Trophoblast cell (in vitro differentiated cells and primary cell): ENCODE data around the gene VHLL.

Source experiments
- DNase-seq, 2 donors: peaks; one replicate each; pipeline ENCODE4 v3.0.0-alpha.2; 2016
- H2AFZ ChIP-seq: 2 replicates; pipeline ENCODE4 v1.6.1; 2013; ENCODE audit warnings: low read length, moderate library complexity, mild to moderate bottlenecking; ENCODE audit not compliant: insufficient read depth, poor library complexity
- H2AK5ac ChIP-seq: 2 replicates; pipeline ENCODE4 v1.6.1; 2013; ENCODE audit warnings: mild to moderate bottlenecking, low read length
- H2BK120ac ChIP-seq: 2 replicates; pipeline ENCODE4 v1.6.1; 2013; ENCODE audit warnings: low read length, mild to moderate bottlenecking, moderate library complexity; ENCODE audit not compliant: insufficient read depth, poor library complexity
- H2BK12ac ChIP-seq: 2 replicates; pipeline ENCODE4 v1.6.1; 2013; ENCODE audit warnings: mild to moderate bottlenecking, low read length, moderate library complexity
- H2BK5ac ChIP-seq: 2 replicates; pipeline ENCODE4 v1.6.1; 2013; ENCODE audit warnings: low read length, low read depth, moderate library complexity, mild to moderate bottlenecking; ENCODE audit not compliant: poor library complexity
- H3K14ac ChIP-seq: 2 replicates; pipeline ENCODE4 v1.6.1; 2013; ENCODE audit warnings: mild to moderate bottlenecking, low read length
- H3K18ac ChIP-seq: 2 replicates; pipeline ENCODE4 v1.6.1; 2013; ENCODE audit warnings: mild to moderate bottlenecking, low read length
- H3K23ac ChIP-seq: 2 replicates; pipeline ENCODE4 v1.6.1; 2013; ENCODE audit warnings: low read length
- H3K27ac ChIP-seq: 2 replicates; pipeline ENCODE4 v1.5.1; 2013; ENCODE audit warnings: low read depth, mild to moderate bottlenecking, inconsistent platforms, low read length, moderate library complexity
- H3K27me3 ChIP-seq: 2 replicates; pipeline ENCODE4 v1.6.1; 2013; ENCODE audit warnings: inconsistent platforms, mild to moderate bottlenecking, low read length, moderate library complexity; ENCODE audit not compliant: insufficient read depth
- H3K36me3 ChIP-seq, 2 experiments: 1 replicate in 1 of 2; 2 replicates in 1 of 2; pipeline ENCODE4 v1.6.1; 2013; ENCODE audit warnings: low read length in 2 of 2, mild to moderate bottlenecking in 2 of 2, moderate library complexity in 1 of 2; ENCODE audit not compliant: insufficient read depth in 2 of 2, control insufficient read depth in 1 of 2
- H3K4ac ChIP-seq: 2 replicates; pipeline ENCODE4 v1.6.1; 2013; ENCODE audit warnings: low read depth, mild to moderate bottlenecking, low read length, moderate library complexity
- H3K4me1 ChIP-seq, 2 experiments: 1 replicate in 1 of 2; 2 replicates in 1 of 2; pipeline ENCODE4 v1.6.1; 2013; ENCODE audit warnings: low read length in 2 of 2, mild to moderate bottlenecking in 2 of 2, moderate library complexity in 1 of 2; ENCODE audit not compliant: insufficient read depth in 2 of 2, control insufficient read depth in 1 of 2
- H3K4me2 ChIP-seq: 2 replicates; pipeline ENCODE4 v1.6.1; 2013; ENCODE audit warnings: inconsistent platforms, mild to moderate bottlenecking, low read length, moderate library complexity
- H3K4me3 ChIP-seq: 2 replicates; pipeline ENCODE4 v1.5.1; 2013; ENCODE audit warnings: mild to moderate bottlenecking, low read depth, low read length, inconsistent platforms
- H3K79me1 ChIP-seq: one replicate; pipeline ENCODE4 v1.6.1; 2013; ENCODE audit warnings: low read length
- H3K79me2 ChIP-seq: 2 replicates; pipeline ENCODE4 v1.6.1; 2013; ENCODE audit warnings: low read length, mild to moderate bottlenecking; ENCODE audit not compliant: control insufficient read depth, insufficient read depth, poor library complexity
- H3K9ac ChIP-seq: 2 replicates; pipeline ENCODE4 v1.6.1; 2013; ENCODE audit warnings: mild to moderate bottlenecking, low read length
- H3K9me3 ChIP-seq: 2 replicates; pipeline ENCODE4 v1.6.1; 2013; ENCODE audit warnings: low read depth, mild to moderate bottlenecking, control low read depth, inconsistent platforms, low read length; ENCODE audit not compliant: insufficient read depth
- H4K12ac ChIP-seq: 2 replicates; pipeline ENCODE4 v1.6.1; 2013; ENCODE audit warnings: low read depth, mild to moderate bottlenecking, low read length, moderate library complexity
- H4K8ac ChIP-seq: 2 replicates; pipeline ENCODE4 v1.6.1; 2013; ENCODE audit warnings: low read depth, mild to moderate bottlenecking, low read length, moderate library complexity
- H4K91ac ChIP-seq: one replicate; pipeline ENCODE4 v1.6.1; 2013; ENCODE audit warnings: low read depth, mild to moderate bottlenecking, low read length, moderate library complexity
- WGBS: extraction: QIAGEN DNeasy Blood & Tissue Kit; methylation state at CpG from one replicate; pipeline ENCODE4 v1.1.7; 2013; ENCODE audit warnings: missing lambda C conversion rate; ENCODE audit not compliant: insufficient read length, insufficient coverage; ENCODE audit errors: extremely low coverage; 5-methylcytosine and 5-hydroxymethylcytosine counted together

VHLL gene

GRCh38 chr1:156259805-156260204 is 39.3 kb downstream of the VHLL start:
- Histone ChIP-seq H3K14ac (no peak overlapping the region), H3K27me3 (no peaks in the 10 kb centered on the region)
- WGBS, result no CpG with 5 or more reads among the region's 3 CpGs

GRCh38 chr1:156258859-156259258 is 40.2 kb downstream of the VHLL start:
- H2BK12ac ChIP-seq, result no peak overlapping the region
- H3K23ac ChIP-seq, result no peak overlapping the region
- no peak for DNase-seq
- no peak overlapping the region for H4K91ac ChIP-seq
- H3K27me3 ChIP-seq, result no peaks in the 10 kb centered on the region
- no peak overlapping the region for H4K12ac ChIP-seq
- no CpG with 5 or more reads among the region's 8 CpGs for WGBS
- H3K18ac ChIP-seq, result no peak overlapping the region
- H2AK5ac ChIP-seq, result no peak overlapping the region
- no peak overlapping the region for H3K14ac ChIP-seq
- no peaks in the 10 kb centered on the region for H3K79me2 ChIP-seq
- H3K4me1 ChIP-seq, result no peaks in the 10 kb centered on the region
- no peak overlapping the region for H3K9ac ChIP-seq
- no peak overlapping the region for H2AFZ ChIP-seq
- H4K8ac ChIP-seq, result no peak overlapping the region
- H3K27ac ChIP-seq, result no peak overlapping the region
- H3K4me3 ChIP-seq, result no peak overlapping the region
- H3K9me3 ChIP-seq, result no peaks in the 10 kb centered on the region
- no peak overlapping the region for H2BK120ac ChIP-seq
- no peaks in the 10 kb centered on the region for H3K79me1 ChIP-seq
- H3K4me2 ChIP-seq, result no peak overlapping the region
- H3K4ac ChIP-seq, result no peak overlapping the region
- H2BK5ac ChIP-seq, result no peak overlapping the region
- peaks cover 71 to 77% of the 10 kb centered on the region in 2 experiments for H3K36me3 ChIP-seq

More at GRCh38 chr1:156259805-156260204, 39.3 kb downstream of the VHLL start:
- Histone ChIP-seq H3K4me2 (no peak overlapping the region), H4K8ac (no peak overlapping the region), H2BK5ac (no peak overlapping the region), H4K91ac (no peak overlapping the region), H2AFZ (no peak overlapping the region), H3K9me3 (no peaks in the 10 kb centered on the region), H4K12ac (no peak overlapping the region), H3K36me3 (peaks cover 66 to 80% of the 10 kb centered on the region in 2 experiments), H3K4me1 (no peaks in the 10 kb centered on the region), H2BK12ac (no peak overlapping the region), H3K4ac (no peak overlapping the region), H3K4me3 (no peak overlapping the region), H3K79me2 (no peaks in the 10 kb centered on the region), H3K79me1 (no peaks in the 10 kb centered on the region), H2AK5ac (no peak overlapping the region), H3K18ac (no peak overlapping the region), H3K23ac (no peak overlapping the region), H2BK120ac (no peak overlapping the region), H3K27ac (no peak overlapping the region), H3K9ac (no peak overlapping the region)
- no peak for DNase-seq

GRCh38 chr1:156257711-156258110 is 41.4 kb downstream of the VHLL start:
- Histone ChIP-seq H3K79me2 (no peaks in the 10 kb centered on the region), H4K12ac (no peak overlapping the region), H3K9me3 (no peaks in the 10 kb centered on the region), H3K14ac (no peak overlapping the region), H3K9ac (no peak overlapping the region), H4K91ac (no peak overlapping the region), H3K36me3 (peaks cover 73 to 78% of the 10 kb centered on the region in 2 experiments), H3K18ac (no peak overlapping the region), H3K4me2 (no peak overlapping the region), H3K27ac (no peak overlapping the region), H4K8ac (no peak overlapping the region), H3K27me3 (no peaks in the 10 kb centered on the region), H3K4me3 (no peak overlapping the region), H3K79me1 (no peaks in the 10 kb centered on the region), H3K4ac (no peak overlapping the region), H2AK5ac (no peak overlapping the region), H3K23ac (no peak overlapping the region), H2BK12ac (no peak overlapping the region), H3K4me1 (peaks cover 0 to 3% of the 10 kb centered on the region in 2 experiments), H2AFZ (no peak overlapping the region), H2BK120ac (no peak overlapping the region), H2BK5ac (no peak overlapping the region)
- WGBS, result no CpG with 5 or more reads among the region's 2 CpGs
- DNase-seq, result no peak

- Histone ChIP-seq H3K9me3 (no peaks in the 10 kb centered on the region), H3K23ac (no peak overlapping the region), H3K4me3 (no peak overlapping the region), H3K4me2 (no peak overlapping the region), H3K36me3 (peaks cover 68 to 80% of the 10 kb centered on the region in 2 experiments), H2AK5ac (no peak overlapping the region), H2BK120ac (no peak overlapping the region), H3K4me1 (peaks cover 19 to 25% of the 10 kb centered on the region in 2 experiments), H2AFZ (no peak overlapping the region), H2BK5ac (no peak overlapping the region), H3K79me2 (no peaks in the 10 kb centered on the region), H3K4ac (no peak overlapping the region), H4K12ac (no peak overlapping the region), H2BK12ac (no peak overlapping the region), H4K91ac (no peak overlapping the region), H3K9ac (no peak overlapping the region), H3K18ac (no peak overlapping the region), H3K14ac (no peak overlapping the region), H3K79me1 (no peaks in the 10 kb centered on the region), H4K8ac (no peak overlapping the region), H3K27me3 (no peaks in the 10 kb centered on the region), H3K27ac (no peak overlapping the region)
- WGBS, result no CpG with 5 or more reads among the region's 3 CpGs
- DNase-seq, result no peak
These were observed 45.5 kb downstream of the VHLL start for GRCh38 chr1:156253634-156254033.
